ENCODE data around the gene ATP2B3. TPM values are rescaled to one million over a fixed set of nuclear protein-coding genes. Genes with fewer than 3 reads are reported as not detected.
"Not testable (repeated sequence)": the region's sequence is repeated elsewhere in the genome, so short reads cannot be mapped to it uniquely, and the experiment has no call there.

Gene ATP2B3
- total RNA-seq, 1 donor from 2014 or later = not detected

DNA sequence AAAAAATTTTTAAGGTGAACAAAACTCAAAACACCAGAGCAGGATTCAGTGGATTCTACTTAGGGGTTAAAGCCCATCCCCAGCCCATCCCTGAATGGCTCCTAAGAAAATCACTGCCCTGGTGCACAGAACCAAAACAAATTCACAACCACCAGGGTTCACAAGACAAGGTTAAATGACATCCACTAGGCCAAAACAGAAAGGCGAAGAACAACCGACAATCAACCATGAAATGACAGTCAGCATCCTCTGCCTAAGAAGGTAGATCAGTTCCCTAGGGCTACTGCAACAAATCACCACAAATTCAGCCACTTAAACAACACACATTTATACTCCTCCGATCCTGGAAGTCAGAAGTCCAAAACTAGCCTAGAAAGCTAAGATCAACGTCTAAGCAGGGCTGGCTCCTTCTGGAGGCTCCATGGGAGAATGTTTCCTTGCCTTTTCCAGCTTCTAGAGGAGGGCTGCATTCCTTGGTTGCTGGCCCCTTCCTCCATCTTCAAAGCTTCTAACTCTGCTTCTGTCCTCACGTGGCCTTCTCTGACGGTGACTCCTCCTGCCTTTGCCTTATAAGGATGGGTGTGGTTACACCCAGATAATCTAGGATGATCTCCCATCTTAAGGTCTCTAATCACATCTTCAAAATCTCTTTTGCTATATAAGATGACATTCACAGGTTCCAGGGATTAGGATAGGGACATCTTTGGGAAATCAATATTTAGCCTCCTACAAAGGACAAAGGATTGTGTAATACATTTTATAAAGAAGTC lies 79.7 kb downstream of the ATP2B3 start:
- ATAC-seq = no peak

DNA sequence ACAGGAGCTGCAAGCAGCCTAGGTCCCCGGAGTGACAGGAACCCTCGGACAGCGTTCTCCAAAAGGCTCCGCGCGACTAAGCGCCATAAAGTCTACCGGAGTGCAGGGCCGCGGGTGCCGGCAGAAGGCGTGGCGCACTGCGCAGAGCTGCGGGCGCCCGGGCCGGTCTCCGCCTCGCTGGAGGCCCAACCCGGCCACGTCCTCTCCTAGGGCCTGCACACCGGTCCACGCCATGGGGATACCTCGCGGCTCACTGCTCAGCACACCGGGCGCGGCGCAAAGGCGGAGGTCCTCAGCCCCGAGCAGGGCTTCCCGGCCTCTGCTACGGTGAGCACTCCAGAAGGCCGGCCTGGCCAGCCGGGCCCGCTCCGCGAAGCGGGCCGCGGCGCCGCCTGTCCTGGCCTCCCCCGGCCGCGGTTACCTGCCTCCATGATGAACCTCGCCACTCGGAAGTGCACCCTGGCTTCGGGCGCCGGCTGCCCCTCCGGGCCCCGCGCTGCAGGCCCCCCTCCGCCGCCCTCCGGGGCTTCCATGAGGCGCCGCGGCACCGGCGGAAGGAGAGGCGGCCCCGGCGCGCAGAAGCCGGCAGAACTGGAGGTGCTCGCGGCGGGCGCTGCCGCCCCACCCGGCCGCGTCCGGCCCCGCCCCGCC lies 81.2 kb downstream of the ATP2B3 start, which contains the start of gene CCNQ:
Gene CCNQ, minus strand, starts transcription at position 599 of the 651 bp plus-strand sequence. Its CDS starts 66 bp downstream, at position 533.
- ATAC-seq = peak; percentile 53

DNA sequence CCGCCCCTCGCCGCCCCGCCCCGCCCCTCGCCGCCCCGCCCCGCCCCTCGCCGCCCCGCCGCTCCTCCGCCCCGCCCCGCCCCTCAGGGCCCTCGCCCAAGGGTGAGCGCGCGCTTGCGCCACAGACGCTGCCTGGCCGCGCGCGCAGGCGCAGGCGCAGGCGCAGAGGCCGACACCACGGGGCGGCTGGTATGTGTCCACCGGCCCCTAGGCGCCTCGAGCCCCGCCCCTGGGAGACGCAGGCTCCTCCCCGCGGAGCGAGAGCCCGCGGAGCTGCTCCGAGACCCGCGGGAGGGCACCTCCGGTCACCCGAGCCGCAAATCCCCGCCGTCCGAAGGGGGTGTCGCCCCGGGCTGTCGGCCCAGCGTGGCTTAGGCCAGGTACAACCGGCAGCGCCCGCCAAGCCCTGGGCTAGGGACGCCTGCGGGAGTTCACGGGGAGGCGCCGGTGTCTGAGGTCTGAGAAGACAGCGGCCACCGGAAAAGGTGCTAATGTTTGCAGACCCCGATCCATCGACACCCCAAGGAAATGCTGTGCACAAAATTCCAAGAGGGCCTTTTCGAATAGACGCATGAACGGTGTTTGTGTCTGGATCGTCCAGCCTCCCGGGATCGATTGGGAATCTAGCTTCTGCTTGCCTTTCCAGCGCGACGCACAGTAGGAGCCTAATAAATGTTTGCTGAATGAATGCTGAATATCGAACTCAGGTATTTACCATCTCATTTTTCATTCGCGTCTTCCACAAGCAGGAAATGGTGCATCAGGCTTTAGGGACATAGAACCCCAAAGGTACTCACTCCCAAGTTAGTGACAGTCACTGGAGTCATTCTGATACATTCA lies 82.0 kb downstream of the ATP2B3 start:
- ATAC-seq = peak; percentile 94

DNA sequence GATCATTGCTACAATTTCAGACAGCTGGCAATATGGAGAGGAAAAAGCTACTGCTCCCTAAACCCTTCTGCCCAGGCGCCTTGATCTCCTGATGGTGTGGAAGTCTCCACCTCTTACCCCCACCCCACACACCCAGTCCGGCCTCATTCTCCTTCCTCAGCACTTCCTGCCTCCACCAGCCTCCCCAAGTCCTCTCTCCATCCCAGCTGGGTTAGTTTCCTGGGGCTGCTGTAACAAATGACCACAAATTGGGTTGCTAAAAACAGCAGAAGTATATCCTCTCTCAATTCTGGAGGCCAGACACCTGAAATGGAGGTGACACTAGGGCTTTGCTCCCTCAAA lies 82.6 kb downstream of the ATP2B3 start:
- no peak for ATAC-seq

DNA sequence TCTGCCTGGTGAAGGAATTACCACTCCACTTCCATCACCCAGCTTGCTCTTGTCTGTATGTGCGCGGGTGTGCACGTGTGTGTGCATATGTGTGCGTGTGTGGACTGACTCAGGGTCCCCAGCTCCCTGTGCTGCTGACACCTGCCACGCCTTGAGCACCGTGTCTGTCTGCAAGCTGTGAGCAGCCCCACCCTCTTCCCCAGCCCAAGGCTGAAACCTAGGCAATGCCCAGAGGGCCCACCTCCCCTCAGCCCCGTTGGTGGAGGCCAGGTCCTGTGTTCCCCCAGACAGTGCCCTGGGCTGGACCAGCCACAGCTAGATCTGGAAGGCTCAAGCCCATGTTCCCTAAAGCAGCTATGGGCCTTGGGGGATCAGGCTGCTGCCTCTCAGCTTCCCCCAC lies 83.5 kb downstream of the ATP2B3 start:
- ATAC-seq = no peak

DNA sequence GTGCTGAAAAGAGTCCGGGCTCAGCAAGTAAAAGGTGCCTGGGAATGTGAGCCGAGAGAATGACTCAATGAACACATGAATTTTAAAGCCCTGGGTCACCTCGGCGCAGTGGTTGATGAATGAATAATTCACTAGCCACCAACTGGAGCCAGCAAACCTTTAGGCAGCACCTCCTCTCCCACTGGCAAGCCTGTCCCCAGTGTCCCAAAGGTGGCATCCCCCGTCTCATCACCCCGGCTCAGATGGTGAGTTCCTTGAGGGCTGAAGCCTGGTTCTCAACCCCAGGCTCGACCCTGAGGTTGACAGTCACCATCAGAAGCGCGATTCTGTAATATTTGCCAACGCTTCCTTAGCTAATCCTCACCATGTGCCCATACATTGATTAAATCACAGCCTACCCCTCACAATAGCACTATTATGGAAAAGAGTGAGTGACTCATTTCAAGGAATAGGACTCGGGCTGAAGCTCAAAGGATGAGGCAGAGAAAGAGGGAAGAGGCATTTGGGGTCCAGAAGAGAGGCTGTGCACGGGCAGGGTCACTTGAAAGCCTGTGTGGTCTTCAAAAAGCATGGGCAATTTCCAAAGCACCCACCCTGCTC lies 84.2 kb downstream of the ATP2B3 start:
- ATAC-seq = no peak

DNA sequence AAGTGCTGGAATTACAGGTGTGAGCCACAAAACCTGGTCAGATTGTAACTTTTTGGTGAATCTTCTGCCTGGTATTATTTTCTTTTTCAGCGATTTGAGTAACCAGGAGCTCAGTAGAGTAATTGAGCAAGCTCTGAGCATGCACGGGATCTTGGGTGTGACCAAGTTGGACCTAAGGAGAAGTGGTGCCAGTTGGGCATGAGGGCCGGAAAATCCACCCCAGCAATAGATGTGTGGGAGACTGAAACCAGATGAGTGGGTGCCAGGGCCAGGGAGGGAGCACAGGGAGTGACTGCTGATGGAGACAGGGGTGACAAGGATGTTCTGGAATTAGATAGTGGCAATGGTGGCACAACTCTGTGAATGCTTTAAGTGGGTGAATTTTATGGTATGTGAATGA lies 85.2 kb downstream of the ATP2B3 start:
- no peak for ATAC-seq

DNA sequence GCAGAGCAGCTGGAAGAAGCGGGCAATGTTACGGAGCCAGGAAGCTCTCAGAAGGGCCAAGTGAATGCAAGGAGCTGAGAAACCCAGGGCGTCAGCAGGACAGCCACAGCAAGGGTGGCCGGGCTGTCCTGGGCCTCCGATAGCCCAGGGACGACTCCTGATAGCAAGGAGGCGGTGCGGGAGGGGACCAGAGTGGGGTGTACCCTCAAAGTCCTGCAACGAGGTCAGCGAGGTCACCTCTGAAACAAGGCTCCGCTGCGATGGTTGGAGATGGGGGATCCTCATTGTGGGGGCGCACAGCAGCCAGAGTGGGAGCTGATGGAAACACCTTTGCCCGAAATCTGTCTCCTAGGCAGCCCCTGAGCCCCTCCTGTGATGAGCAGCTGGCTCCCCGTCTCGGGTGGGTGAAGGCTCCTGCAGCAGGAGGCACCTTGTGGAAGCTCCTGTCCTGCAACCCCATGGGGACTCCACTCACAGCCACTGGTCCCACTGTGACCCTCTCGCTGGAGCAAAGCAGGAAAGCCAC lies 85.8 kb downstream of the ATP2B3 start:
- no peak for ATAC-seq

DNA sequence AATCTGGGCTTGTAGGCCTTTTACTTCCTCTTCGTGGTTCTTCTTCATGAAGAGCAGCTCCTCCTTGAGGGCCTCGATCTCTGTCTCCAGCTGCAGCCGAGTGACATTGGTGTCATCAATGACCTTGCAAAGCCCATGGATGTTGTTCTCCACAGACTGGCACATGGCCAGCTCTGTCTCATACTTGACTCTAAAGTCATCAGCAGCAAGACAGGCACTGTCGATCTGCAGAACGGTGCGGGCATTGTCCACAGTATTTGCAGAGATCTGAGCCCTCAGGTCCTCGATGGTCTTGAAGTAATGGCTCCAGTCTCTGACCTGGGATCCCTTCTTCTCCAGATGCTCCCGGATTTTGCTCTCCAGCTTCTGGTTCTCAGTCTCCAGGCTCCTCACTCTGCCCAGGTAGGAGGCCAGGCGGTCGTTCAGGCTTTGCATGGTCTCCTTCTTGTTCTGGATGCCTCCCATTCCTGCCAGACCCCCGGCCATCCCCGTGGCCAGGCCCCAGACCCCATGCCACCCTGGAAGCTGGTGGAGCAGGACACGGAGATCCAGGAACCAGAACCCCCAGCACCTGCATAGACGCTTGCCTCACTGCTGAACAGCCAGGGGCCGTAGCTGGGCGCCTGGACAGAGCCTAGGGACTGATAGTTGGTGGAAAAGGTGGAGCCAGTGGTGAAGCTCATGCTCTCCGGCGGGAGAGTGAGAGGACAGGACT lies 87.4 kb downstream of the ATP2B3 start:
- not testable (repeated sequence) for ATAC-seq

DNA sequence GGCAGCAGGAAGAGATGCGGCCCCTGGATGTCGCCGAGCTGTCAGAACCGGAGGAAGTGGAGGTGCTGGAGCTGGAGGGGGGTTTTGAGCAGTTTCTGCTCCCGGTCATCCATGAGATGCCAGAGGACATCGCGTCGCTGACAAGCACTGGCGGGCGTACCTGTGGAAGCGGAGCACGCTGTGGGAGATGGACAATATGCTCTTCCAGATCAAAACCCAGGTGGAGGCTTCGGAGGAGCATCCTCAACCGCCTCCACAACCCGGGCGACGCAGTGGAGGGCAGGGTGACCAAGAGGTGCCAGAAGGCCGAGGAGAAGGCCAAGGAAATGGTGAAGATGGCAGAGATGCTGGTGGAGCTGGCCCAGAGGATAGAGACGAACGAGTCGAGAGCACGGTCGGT lies 89.1 kb downstream of the ATP2B3 start:
- ATAC-seq = no peak

DNA sequence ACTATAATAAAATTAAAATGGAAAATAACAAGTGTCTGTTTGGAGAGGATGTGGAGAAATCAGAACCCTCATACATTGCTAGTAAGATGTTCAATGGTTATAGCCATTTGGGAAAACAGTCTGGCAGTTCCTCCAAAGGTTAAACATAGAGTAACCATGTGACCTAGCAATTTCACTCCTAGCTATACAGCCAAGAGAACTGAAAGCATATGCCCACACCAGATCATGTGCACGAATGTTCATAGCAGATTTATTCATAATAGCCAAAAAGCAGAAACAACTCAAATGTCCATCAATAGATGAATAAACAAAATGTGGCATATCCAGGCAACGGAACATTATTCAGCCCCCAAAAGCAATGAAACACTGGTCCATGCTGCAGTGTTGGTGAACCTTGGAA lies 90.9 kb downstream of the ATP2B3 start:
- ATAC-seq = no peak

DNA sequence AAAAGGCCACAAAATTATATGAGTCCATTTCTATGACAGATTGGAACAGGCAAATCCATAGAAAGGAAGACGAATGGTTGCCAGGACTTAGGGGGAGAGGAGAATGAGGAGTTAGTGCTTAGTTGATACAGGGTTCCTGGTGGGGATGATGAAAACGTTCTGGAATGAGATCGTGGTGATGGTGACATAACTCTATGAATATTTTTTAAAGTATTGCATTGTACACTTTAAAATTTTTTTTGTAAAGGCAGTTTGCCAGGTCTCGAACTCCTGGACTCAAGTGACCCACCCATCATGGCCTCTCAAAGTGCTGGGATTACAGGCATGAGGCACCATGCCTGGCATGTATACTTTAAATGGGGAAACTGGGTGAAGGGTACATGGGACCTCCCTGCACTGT lies 91.4 kb downstream of the ATP2B3 start:
- ATAC-seq = no peak

DNA sequence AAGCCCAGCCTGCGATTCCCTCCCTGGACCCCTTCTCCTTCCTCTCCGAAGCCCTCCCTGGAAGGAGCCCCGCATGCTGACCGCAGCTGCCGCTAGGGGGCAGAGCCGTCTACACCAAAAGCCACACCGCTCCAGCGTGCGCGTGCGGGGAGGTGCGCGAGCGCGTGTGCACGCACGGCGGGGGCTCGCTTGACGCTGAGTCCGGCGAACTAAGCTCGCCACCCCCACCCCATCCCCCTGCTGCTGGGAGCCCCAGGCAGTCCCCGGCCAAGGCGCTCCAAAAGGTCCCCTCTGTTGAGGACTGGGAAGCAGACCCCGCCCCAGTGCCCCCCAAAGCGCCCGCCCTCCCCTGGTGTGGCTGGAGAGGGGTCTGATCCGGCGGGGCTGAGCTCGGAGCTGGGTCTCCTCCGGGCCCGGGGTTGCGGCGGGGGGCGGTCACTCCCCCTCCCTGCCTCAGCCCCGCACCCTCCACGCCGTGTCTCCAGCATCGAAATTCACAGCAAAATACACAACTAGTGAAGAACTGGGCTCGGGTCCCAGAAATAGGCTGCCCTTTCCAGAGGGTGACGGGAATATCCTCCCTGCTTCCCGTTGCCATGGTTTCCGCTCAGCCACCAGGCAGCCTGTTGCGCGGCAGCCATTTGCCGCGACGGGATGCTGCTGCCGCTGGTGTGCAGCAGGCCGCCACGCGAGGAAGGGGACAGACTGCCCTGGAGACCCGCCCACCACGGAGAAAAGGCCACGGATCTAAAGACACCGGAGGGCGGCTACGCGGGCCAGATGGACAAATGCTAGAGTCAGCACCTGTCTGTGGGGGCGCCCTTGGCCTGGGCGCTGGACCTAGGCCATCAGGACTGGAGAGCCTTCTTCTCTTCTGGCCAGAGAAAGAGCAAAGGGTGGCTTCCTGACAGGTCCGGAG lies 92.7 kb downstream of the ATP2B3 start:
- ATAC-seq = peak; percentile 80

DNA sequence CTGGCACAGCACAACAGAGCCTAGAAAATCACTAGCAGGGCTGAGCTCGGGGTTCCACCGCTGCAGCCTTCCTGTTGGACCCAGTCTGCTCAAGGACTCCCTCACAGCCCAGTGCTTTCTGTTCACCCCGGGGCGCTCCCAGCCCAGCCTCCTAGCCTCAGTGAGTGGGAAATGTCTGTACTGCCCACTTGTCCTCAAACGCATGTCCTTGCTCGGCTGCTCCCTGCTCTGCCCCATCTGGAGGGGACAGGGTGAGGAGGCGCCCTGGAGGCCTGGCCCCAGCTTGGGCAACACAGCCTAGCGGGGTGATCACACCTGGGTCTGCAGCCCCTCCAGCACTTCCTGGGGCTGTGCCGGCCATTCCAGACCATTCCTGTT lies 93.4 kb downstream of the ATP2B3 start:
- no peak for ATAC-seq

DNA sequence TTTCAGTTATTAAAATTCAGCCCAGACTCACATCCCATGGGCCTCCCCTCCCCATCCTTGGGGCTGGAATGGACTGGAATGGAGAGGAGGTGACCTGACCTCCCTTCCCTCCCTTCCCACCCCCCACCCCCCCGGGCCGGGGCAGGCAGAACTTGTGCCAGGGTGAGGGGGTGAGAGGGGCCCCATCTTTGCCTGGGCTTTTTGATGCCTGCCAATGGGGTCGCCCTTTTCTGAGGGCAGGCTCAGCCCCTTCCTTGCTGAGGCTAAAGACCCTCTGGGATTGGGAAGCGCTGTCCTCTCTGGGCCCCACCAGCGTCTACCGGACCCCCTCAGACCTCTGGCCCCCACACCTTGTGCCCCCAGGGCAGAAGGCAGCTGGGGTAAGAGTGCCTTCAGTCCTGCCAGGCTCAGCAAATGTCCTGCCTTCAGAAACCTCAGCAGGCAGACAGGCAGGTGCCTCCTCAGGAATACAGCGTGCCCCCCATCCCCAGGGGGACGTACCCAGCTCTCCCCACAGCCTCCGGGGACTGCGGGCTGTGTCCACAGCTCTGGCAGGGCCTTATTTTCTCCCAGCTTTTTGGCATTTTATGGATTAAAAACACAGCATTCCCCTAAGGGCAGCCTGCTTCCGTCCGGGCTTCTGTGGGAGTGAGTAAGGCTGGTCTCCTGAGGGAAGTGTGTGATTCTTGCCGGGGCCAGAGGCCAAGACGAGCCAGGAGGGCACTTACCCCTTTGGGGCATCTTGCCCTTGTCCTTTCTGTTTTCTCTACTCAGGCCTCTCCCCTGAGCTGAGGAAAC lies 94.1 kb downstream of the ATP2B3 start:
- no peak for ATAC-seq

DNA sequence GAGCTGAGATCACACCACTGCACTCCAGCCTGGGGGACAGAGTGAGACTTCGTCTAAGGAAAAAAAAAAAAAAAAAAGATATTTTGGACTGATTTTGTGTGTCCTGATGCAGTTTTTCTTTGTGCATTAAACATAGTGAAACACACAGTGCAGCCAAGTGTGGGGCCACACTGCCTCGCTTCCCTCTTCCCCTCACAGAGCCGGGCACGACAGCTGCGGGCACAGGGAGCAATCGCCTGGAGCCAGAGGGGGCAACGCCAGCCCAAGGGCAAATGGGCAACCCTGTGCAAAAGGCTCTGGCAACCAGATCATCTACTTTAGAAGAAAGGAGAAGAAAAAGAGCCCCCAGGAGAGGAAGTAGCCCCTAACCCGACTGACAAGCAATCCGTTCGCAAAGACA lies 95.0 kb downstream of the ATP2B3 start:
- ATAC-seq = no peak

DNA sequence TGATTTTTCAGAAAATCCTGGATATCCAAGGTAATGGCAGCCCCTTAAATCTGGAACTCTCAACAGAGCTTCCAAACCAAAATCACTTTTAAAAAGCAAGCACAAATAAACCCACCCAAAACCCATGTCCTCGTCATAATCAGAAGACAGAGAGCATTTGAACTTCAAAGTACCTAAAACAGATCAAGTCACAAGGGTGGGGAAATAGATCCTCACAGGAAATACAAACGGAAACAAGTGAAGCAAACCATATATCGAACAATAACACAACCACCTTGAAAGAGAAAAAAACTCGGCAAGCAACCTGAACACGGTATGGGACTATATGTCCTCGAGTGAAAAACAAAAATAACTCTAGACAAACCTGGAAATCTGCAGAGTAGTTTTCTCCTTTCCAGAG lies 97.4 kb downstream of the ATP2B3 start:
- no peak for ATAC-seq

DNA sequence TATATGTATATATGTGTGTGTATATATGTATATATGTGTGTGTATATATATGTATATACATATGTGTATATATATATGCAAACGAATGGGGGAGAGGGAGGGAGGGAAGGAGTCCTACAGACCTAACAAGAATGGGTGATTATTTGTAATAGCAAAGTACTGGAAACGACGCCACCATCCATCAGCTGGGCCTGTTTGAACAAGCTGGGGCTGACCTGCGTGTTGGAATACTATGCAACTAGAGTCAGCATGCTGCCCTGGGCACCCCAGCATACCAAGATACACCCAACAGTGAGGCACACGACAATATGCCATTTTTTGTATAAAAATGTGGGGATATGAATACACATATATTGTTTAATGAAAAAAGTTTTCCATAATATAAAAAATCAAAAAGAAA lies 103.1 kb downstream of the ATP2B3 start:
- ATAC-seq = peak; percentile 22

DNA sequence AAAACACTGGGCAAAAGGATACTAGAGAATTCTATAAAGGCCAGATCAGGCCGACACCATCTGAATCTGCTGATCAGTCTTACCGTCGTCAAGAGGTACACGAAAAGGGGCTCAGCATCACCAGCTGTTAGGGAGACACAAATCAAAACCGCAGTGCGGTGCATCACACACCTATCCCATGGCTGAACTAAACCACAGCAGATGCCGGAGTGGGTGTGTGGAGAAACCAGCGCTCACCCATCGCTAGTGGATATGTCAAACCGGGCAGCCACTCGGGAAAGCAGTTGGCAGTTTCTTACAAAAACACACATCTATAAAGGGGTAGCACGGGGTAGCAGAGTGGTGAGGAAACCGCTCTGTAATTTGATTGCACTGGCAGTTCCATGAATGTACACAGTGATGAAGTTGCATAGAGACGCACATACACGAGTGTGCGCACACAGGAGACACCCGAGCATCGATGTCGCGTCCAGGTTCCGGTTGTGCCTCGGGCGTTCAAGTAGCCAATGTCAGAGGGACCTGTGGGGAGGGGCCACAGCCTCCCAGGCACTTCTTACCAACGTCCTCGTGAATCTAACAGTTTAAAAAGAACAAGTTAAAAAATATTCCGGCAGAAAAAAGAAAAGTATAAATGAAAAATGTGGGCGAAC lies 104.6 kb downstream of the ATP2B3 start:
- no peak for ATAC-seq
